GM18517 (cell line): ENCODE results near the gene AKAP14.
"Not testable (repeated sequence)": the region's sequence is repeated elsewhere in the genome, so short reads cannot be mapped to it uniquely, and the experiment has no call there.

ENCODE experiments used
- ATAC-seq: cut with Tn5 transposase; IDR thresholded peaks from one replicate; pipeline ENCODE4 v1.9.1; 2021; ENCODE audit warnings: mild to moderate bottlenecking, moderate library complexity; ENCODE audit not compliant: unreplicated experiment

AKAP14 gene

GRCh38 chrX:119919835-119920585 is 24.3 kb downstream of the AKAP14 start:
- no peak for ATAC-seq

GRCh38 chrX:119922391-119922790 is 26.7 kb downstream of the AKAP14 start:
- not testable (repeated sequence) for ATAC-seq

- ATAC-seq, result no peak
Measured at GRCh38 chrX:119935215-119935874, 39.7 kb downstream of the AKAP14 start.

GRCh38 chrX:119941336-119941735 is 45.6 kb downstream of the AKAP14 start:
- no peak for ATAC-seq

GRCh38 chrX:119942173-119942819 is 46.6 kb downstream of the AKAP14 start:
- ATAC-seq, result no peak

- no peak for ATAC-seq
Measured at GRCh38 chrX:119942831-119943184, 47.1 kb downstream of the AKAP14 start.

GRCh38 chrX:119943185-119943988 is 47.7 kb downstream of the AKAP14 start, which contains the start of gene NKAP:
Gene NKAP (minus strand): TSS chrX:119943751. CDS start chrX:119943605, 146 bp downstream.
- ATAC-seq, result peak; percentile 75

GRCh38 chrX:119945481-119945880 is 49.8 kb downstream of the AKAP14 start:
- no peak for ATAC-seq

- ATAC-seq, result no peak
Measured at GRCh38 chrX:119948381-119948780, 52.7 kb downstream of the AKAP14 start.

- no peak for ATAC-seq
Measured at GRCh38 chrX:119954374-119954773, 58.7 kb downstream of the AKAP14 start.

- not testable (repeated sequence) for ATAC-seq
Measured at GRCh38 chrX:119955807-119956570, 60.3 kb downstream of the AKAP14 start.

- ATAC-seq, result no peak
Measured at GRCh38 chrX:119960625-119961024, 64.9 kb downstream of the AKAP14 start.

- not testable (repeated sequence) for ATAC-seq
Measured at GRCh38 chrX:119966837-119967236, 71.1 kb downstream of the AKAP14 start.
